Lower leg skin (tissue), 3 donors: ENCODE results near the gene ATP6V0D1.

Experiments
- POLR2A ChIP-seq, 2 donors: fragments of 450-650 bp; IDR thresholded peaks; one replicate each; pipeline ENCODE4 v1.6.1; 2016 to 2017; ENCODE audit warnings: antibody characterized with exemption in 2 of 2, mild to moderate bottlenecking in 1 of 2, moderate library complexity in 1 of 2
- TF ChIP-seq, protein P1 (sequence below), 3 donors: fragments of 450-650 bp; IDR thresholded peaks; one replicate each; pipeline ENCODE4 v1.5.1; 2016; ENCODE audit warnings: antibody characterized with exemption in 3 of 3, mild to moderate bottlenecking in 3 of 3, moderate library complexity in 2 of 3

DNA sequence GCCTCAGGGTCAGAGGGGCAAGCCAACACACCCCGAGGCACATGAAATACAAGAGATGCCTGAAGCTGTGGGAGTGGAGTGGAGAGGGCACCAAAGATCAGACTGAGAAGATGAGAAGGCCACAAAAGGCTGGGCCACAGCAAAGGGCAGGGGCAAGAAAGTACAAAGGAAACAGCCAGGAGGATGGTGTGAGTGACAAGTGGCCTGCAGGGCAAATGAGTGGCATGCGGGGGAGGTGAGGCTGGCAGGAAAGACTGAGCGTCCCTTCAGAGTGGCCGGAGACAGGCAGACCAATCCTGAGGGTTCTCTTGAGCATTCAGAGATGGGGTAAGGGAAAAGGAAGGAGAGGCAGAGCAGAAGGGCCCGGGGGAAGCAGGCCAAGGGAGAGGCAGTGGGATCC, 26.9 kb downstream of the ATP6V0D1 start:
- TF ChIP-seq, protein P1, sequence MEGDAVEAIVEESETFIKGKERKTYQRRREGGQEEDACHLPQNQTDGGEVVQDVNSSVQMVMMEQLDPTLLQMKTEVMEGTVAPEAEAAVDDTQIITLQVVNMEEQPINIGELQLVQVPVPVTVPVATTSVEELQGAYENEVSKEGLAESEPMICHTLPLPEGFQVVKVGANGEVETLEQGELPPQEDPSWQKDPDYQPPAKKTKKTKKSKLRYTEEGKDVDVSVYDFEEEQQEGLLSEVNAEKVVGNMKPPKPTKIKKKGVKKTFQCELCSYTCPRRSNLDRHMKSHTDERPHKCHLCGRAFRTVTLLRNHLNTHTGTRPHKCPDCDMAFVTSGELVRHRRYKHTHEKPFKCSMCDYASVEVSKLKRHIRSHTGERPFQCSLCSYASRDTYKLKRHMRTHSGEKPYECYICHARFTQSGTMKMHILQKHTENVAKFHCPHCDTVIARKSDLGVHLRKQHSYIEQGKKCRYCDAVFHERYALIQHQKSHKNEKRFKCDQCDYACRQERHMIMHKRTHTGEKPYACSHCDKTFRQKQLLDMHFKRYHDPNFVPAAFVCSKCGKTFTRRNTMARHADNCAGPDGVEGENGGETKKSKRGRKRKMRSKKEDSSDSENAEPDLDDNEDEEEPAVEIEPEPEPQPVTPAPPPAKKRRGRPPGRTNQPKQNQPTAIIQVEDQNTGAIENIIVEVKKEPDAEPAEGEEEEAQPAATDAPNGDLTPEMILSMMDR (IDR thresholded peaks at IDR 0.05): no peak
- TF ChIP-seq POLR2A (IDR thresholded peaks at IDR 0.05): no peak
